B cell (primary cell): ENCODE data around the gene CERS6. TPM values are rescaled to one million over a fixed set of nuclear protein-coding genes. Genes with fewer than 3 reads are reported as not detected.

Experiments used
- ATAC-seq: fragments of 200-7000 bp; cut with Tn5 transposase; one replicate; pipeline ENCODE4 v1.10.0; 2021; ENCODE audit warnings: low read depth, mild to moderate bottlenecking, moderate number of reproducible peaks, moderate library complexity
- CTCF ChIA-PET: fragments of 350-600 bp; sonication (Branson Sonifier 250); formaldehyde crosslinking; loops from one replicate; lab custom pipeline; 2021; ENCODE audit warnings: antibody characterized with exemption, inconsistent platforms; lab: Charles Lee
- POLR2A ChIA-PET: fragments of 350-600 bp; sonication (Branson Sonifier 250); formaldehyde crosslinking; loops from one replicate; lab custom pipeline; 2021; ENCODE audit warnings: antibody characterized with exemption; lab: Charles Lee
- DNase-seq: peaks from one replicate; pipeline ENCODE4 v3.0.0; 2013
- H2AFZ ChIP-seq: 2 replicates; pipeline ENCODE4 v1.6.1; 2012; ENCODE audit warnings: mild to moderate bottlenecking, low read depth, low read length; ENCODE audit not compliant: insufficient read depth, poor library complexity, severe bottlenecking
- H3K27ac ChIP-seq, 2 donors: 1 replicate in 1 of 2; 2 replicates in 1 of 2; pipeline ENCODE4 v1.5.1; 2012 to 2013; ENCODE audit warnings: low read length in 2 of 2, mild to moderate bottlenecking in 2 of 2, moderate library complexity in 1 of 2
- H3K27me3 ChIP-seq, 4 experiments: fragments of 200-600 bp in 1 of 4; sonication (generic) in 1 of 4; replicated peaks in 1 of 4; 1 replicate in 2 of 4; 2 replicates in 2 of 4; pipeline versions ENCODE4 v1.6.1 to v1.7.0; 2013 to 2016; ENCODE audit warnings: low read length in 3 of 4, mild to moderate bottlenecking in 2 of 4, mixed read lengths in 1 of 4, moderate library complexity in 1 of 4; ENCODE audit not compliant: insufficient read depth in 4 of 4, control insufficient read depth in 3 of 4; ENCODE audit errors: control extremely low read depth in 1 of 4
- H3K36me3 ChIP-seq, 2 experiments: replicated peaks in 1 of 2; 1 replicate in 1 of 2; 2 replicates in 1 of 2; pipeline versions ENCODE4 v1.6.1 to v1.7.1; 2013; ENCODE audit warnings: low read length in 1 of 2; ENCODE audit not compliant: insufficient read depth in 2 of 2, control insufficient read depth in 1 of 2; ENCODE audit errors: control extremely low read depth in 1 of 2, extremely low read depth in 1 of 2
- H3K4me1 ChIP-seq, 2 donors: fragments of 200-600 bp in 1 of 2; sonication (generic) in 1 of 2; 1 replicate in 1 of 2; 2 replicates in 1 of 2; pipeline versions ENCODE4 v1.5.1 to v1.6.1; 2013 to 2017; ENCODE audit warnings: low read length in 2 of 2; ENCODE audit not compliant: control insufficient read depth in 2 of 2, insufficient read depth in 2 of 2
- H3K4me2 ChIP-seq: replicated peaks from 2 replicates; pipeline ENCODE3; 2012; ENCODE audit warnings: mild to moderate bottlenecking, low read depth, low read length; ENCODE audit not compliant: poor library complexity, severe bottlenecking
- H3K4me3 ChIP-seq, 5 experiments: fragments of 200-600 bp in 1 of 5; sonication (generic) in 1 of 5; 1 replicate in 3 of 5; 2 replicates in 2 of 5; pipeline versions ENCODE4 v1.5.1 to v1.7.0; 2011 to 2016; ENCODE audit warnings: low read length in 4 of 5, mild to moderate bottlenecking in 4 of 5, low read depth in 2 of 5, control low read depth in 1 of 5, moderate library complexity in 1 of 5; ENCODE audit not compliant: insufficient read depth in 1 of 5; ENCODE audit errors: control extremely low read depth in 1 of 5, extremely low read depth in 1 of 5
- H3K79me2 ChIP-seq: fragments of 200-600 bp; sonication (generic); one replicate; pipeline ENCODE4 v1.6.0; 2016; ENCODE audit warnings: low read length; ENCODE audit not compliant: control insufficient read depth, insufficient read depth
- H3K9ac ChIP-seq: fragments of 200-600 bp; sonication (generic); 2 replicates; pipeline ENCODE4 v1.6.1; 2017; ENCODE audit warnings: mild to moderate bottlenecking, low read length, moderate library complexity
- H3K9me3 ChIP-seq, 3 donors: one replicate each; pipeline versions ENCODE4 v1.6.1 to v1.7.1; 2013; ENCODE audit warnings: low read length in 2 of 3; ENCODE audit not compliant: control insufficient read depth in 2 of 3, insufficient read depth in 1 of 3; ENCODE audit errors: control extremely low read depth in 1 of 3
- H4K20me1 ChIP-seq: 2 replicates; pipeline ENCODE4 v1.6.0; 2012; ENCODE audit warnings: mild to moderate bottlenecking, low read length; ENCODE audit not compliant: insufficient read depth, control insufficient read depth, poor library complexity, severe bottlenecking
- H3K27ac Mint-ChIP-seq: one replicate; pipeline ENCODE4 v1.8.0; 2021; ENCODE audit warnings: mixed read lengths
- H3K27me3 Mint-ChIP-seq: one replicate; pipeline ENCODE4 v1.8.0; 2021; ENCODE audit warnings: mixed read lengths
- H3K4me1 Mint-ChIP-seq: one replicate; pipeline ENCODE4 v1.8.0; 2021; ENCODE audit warnings: mixed read lengths
- H3K4me3 Mint-ChIP-seq: one replicate; pipeline ENCODE4 v1.8.0; 2021; ENCODE audit warnings: mixed read lengths
- H3K9me3 Mint-ChIP-seq: one replicate; pipeline ENCODE4 v1.8.0; 2022; ENCODE audit warnings: mixed read lengths; ENCODE audit not compliant: insufficient read depth
- EZH2 ChIP-seq: IDR thresholded peaks from 2 replicates; pipeline ENCODE4 v1.6.1; 2012; ENCODE audit warnings: borderline replicate concordance, low read depth, mild to moderate bottlenecking, moderate library complexity, low read length; ENCODE audit not compliant: insufficient read depth, poor library complexity, severe bottlenecking
- WGBS: methylation state at CpG from one replicate; pipeline ENCODE4 v1.1.5; 2013; ENCODE audit warnings: missing lambda C conversion rate; ENCODE audit not compliant: insufficient coverage; 5-methylcytosine and 5-hydroxymethylcytosine counted together
- intact Hi-C: fragments of 100-400 bp; cut with micrococcal nuclease; formaldehyde crosslinking; loops from one replicate; pipeline ENCODE4 v1.10.0; 2022
- polyA plus RNA-seq: library from polyadenylated mRNA; depleted of rRNA; stranded (reverse); fragments of >200 nt; gene quantifications from 2 replicates; pipeline ENCODE4 v1.2.3, GENCODE V29; 2012
- total RNA-seq, 2 donors: library from RNA; stranded (reverse); fragments of 120-200 nt in 1 of 2; gene quantifications; 1 replicate in 1 of 2; 2 replicates in 1 of 2; pipeline versions ENCODE4 v1.2.3 to v1.2.4, GENCODE V29; 2013 to 2022
- TF ChIP-seq, protein P1 (sequence below): fragments of 200-600 bp; IDR thresholded peaks from one replicate; pipeline ENCODE4 v1.8.0; 2022; ENCODE audit warnings: antibody characterized with exemption, mild to moderate bottlenecking

Gene CERS6
- total and polyA plus RNA-seq, 2 donors (not counting 1 experiment from before 2014, with no cell fraction given): 2.2 to 5.5 TPM

DNA sequence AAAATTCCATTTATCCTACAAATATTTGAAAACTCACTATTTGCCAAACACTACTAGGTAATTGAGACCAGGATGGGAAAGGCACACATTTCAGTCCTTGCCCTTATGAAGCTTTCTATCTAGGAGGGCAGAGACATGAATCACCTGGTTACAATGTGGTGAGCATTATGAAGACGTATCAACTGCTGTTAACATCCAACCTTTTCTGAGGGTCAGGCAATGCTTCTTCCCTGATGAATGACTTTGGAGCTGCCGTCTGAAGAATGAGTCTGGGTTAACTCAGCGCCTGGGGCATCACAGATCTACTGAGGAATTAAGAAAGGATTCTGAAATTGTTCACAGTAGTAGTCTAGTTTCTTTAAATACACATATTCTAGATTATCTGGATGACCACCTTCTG, 284.3 kb downstream of the CERS6 start:
- no peaks in the 10 kb centered on the region for H3K9me3 ChIP-seq
- TF ChIP-seq, protein P1, sequence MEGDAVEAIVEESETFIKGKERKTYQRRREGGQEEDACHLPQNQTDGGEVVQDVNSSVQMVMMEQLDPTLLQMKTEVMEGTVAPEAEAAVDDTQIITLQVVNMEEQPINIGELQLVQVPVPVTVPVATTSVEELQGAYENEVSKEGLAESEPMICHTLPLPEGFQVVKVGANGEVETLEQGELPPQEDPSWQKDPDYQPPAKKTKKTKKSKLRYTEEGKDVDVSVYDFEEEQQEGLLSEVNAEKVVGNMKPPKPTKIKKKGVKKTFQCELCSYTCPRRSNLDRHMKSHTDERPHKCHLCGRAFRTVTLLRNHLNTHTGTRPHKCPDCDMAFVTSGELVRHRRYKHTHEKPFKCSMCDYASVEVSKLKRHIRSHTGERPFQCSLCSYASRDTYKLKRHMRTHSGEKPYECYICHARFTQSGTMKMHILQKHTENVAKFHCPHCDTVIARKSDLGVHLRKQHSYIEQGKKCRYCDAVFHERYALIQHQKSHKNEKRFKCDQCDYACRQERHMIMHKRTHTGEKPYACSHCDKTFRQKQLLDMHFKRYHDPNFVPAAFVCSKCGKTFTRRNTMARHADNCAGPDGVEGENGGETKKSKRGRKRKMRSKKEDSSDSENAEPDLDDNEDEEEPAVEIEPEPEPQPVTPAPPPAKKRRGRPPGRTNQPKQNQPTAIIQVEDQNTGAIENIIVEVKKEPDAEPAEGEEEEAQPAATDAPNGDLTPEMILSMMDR: no peak
- TF ChIP-seq EZH2: no peak
- H3K4me1 ChIP-seq: no peaks in the 10 kb centered on the region
- no peaks in the 10 kb centered on the region for H3K36me3 ChIP-seq
- H3K4me3 ChIP-seq: no peak overlapping the region
- H3K79me2 ChIP-seq: no peaks in the 10 kb centered on the region
- H3K27me3 Mint-ChIP-seq: no peaks in the 10 kb centered on the region
- CTCF ChIA-PET: no interaction called here
- no peaks in the 10 kb centered on the region for H3K9me3 Mint-ChIP-seq
- ATAC-seq (no peak), DNase-seq (no peak)
- H3K4me2 ChIP-seq: no peak overlapping the region
- H3K27ac Mint-ChIP-seq: no peak overlapping the region
- intact Hi-C loops: no loop called here
- POLR2A ChIA-PET: no interaction called here
- no peaks in the 10 kb centered on the region for H3K4me1 Mint-ChIP-seq
- H3K27ac ChIP-seq: no peak overlapping the region
- no peaks in the 10 kb centered on the region for H4K20me1 ChIP-seq
- no peak overlapping the region for H2AFZ ChIP-seq
- no peak overlapping the region for H3K4me3 Mint-ChIP-seq
- WGBS: 80% methylated on average over 1 of the region's 3 CpGs
- no peak overlapping the region for H3K9ac ChIP-seq
- H3K27me3 ChIP-seq: no peaks in the 10 kb centered on the region

DNA sequence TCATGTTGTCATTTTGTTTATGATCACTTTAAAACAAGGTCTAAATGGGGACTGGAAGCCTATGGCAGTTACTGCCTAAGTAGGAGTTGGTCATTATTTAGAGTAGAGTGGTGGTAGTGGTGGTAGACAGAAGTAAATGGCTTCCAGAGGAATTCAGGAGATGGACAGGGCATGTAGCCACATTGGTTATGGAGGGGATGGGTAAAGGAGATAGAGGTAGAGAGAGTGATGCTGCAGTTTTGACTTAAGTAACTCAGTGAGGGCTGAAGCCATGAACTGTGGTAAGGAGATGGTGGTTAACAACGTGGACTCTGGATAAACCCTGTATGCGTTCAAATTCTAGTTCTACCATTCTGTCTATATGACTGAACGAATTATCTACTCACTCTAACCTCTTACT, 284.7 kb downstream of the CERS6 start:
- ATAC-seq (no peak), DNase-seq (no peak)
- no peaks in the 10 kb centered on the region for H3K36me3 ChIP-seq
- H3K9me3 ChIP-seq: no peaks in the 10 kb centered on the region
- no peak overlapping the region for H3K27ac ChIP-seq
- H3K79me2 ChIP-seq: no peaks in the 10 kb centered on the region
- no peaks in the 10 kb centered on the region for H3K4me1 ChIP-seq
- H3K4me2 ChIP-seq: no peak overlapping the region
- H3K27ac Mint-ChIP-seq: no peak overlapping the region
- H3K27me3 Mint-ChIP-seq: no peaks in the 10 kb centered on the region
- intact Hi-C loops: no loop called here
- no peaks in the 10 kb centered on the region for H3K9me3 Mint-ChIP-seq
- no peak overlapping the region for H2AFZ ChIP-seq
- H3K4me3 Mint-ChIP-seq: no peak overlapping the region
- no peak overlapping the region for H3K9ac ChIP-seq
- no peaks in the 10 kb centered on the region for H4K20me1 ChIP-seq
- WGBS: no CpG with 5 or more reads among the region's 3 CpGs
- no peaks in the 10 kb centered on the region for H3K27me3 ChIP-seq
- H3K4me3 ChIP-seq: no peak overlapping the region
- H3K4me1 Mint-ChIP-seq: no peaks in the 10 kb centered on the region
- TF ChIP-seq, protein P1: no peak
- no peak for TF ChIP-seq EZH2
- ChIA-PET POLR2A (no interaction called here), CTCF (no interaction called here)
